OCI-LY7 (cell line): ENCODE results near the gene C16orf92. TPM values are rescaled to one million over a fixed set of nuclear protein-coding genes. Genes with fewer than 3 reads are reported as not detected.

Experiments
- BruUV-seq: library from RNA; stranded (reverse); fragments of 400-500 nt; replicated peaks from 2 replicates; lab custom pipeline; 2021; lab: Mats Ljungman, UMichigan
- CTCF ChIA-PET: fragments of 300-600 bp; sonication (Branson Sonifier 250); formaldehyde crosslinking; loops from one replicate; lab custom pipeline; 2022; ENCODE audit warnings: antibody characterized with exemption; ENCODE audit not compliant: unreplicated experiment; lab: Charles Lee
- POLR2A ChIA-PET: fragments of 300-600 bp; sonication (Branson Sonifier 250); formaldehyde crosslinking; loops from one replicate; lab custom pipeline; 2022; ENCODE audit warnings: antibody characterized with exemption; lab: Charles Lee
- DNase-seq: peaks from one replicate; pipeline ENCODE4 v3.0.0-alpha.2; 2015; ENCODE audit warnings: low spot score
- H2AFZ ChIP-seq: fragments of 200-600 bp; sonication (generic), shearing (Covaris generic); 2 replicates; pipeline ENCODE4 v1.6.1; 2014; ENCODE audit warnings: mild to moderate bottlenecking, antibody characterized with exemption, low read length, moderate library complexity
- H3K27ac ChIP-seq: fragments of 200-600 bp; sonication (generic); 2 replicates; pipeline ENCODE4 v1.5.1; 2014; ENCODE audit warnings: mixed run types, low read depth, mild to moderate bottlenecking, moderate library complexity, low read length, inconsistent platforms; ENCODE audit not compliant: poor library complexity, severe bottlenecking
- H3K36me3 ChIP-seq: fragments of 200-600 bp; sonication (generic); 2 replicates; pipeline ENCODE4 v1.6.1; 2014; ENCODE audit warnings: mild to moderate bottlenecking, antibody characterized with exemption, low read length, moderate library complexity, mixed read lengths; ENCODE audit not compliant: insufficient read depth
- H3K4me1 ChIP-seq: fragments of 200-600 bp; sonication (generic); 2 replicates; pipeline ENCODE4 v1.5.1; 2014; ENCODE audit warnings: mild to moderate bottlenecking, low read length; ENCODE audit not compliant: insufficient read depth, poor library complexity, severe bottlenecking
- H3K4me2 ChIP-seq: fragments of 200-600 bp; sonication (generic); 2 replicates; pipeline ENCODE4 v1.6.1; 2014; ENCODE audit warnings: mild to moderate bottlenecking, low read length
- H3K4me3 ChIP-seq: fragments of 200-600 bp; sonication (generic); 2 replicates; pipeline ENCODE4 v1.5.1; 2014; ENCODE audit warnings: mild to moderate bottlenecking, low read depth, low read length; ENCODE audit not compliant: poor library complexity, severe bottlenecking
- H3K79me2 ChIP-seq: fragments of 200-600 bp; sonication (generic); 2 replicates; pipeline ENCODE4 v1.6.1; 2016; ENCODE audit warnings: low read depth, mild to moderate bottlenecking, low read length, moderate library complexity, mixed read lengths; ENCODE audit not compliant: insufficient read depth
- H3K9me2 ChIP-seq: fragments of 200-600 bp; sonication (generic); 2 replicates; pipeline ENCODE4 v1.6.1; 2016; ENCODE audit warnings: mild to moderate bottlenecking, low read length, mixed read lengths; ENCODE audit not compliant: insufficient read depth
- H3K9me3 ChIP-seq: fragments of 200-600 bp; sonication (generic); 2 replicates; pipeline ENCODE4 v1.6.1; 2014; ENCODE audit warnings: mild to moderate bottlenecking, mixed run types, low read length, mixed read lengths
- H4K20me1 ChIP-seq: fragments of 200-600 bp; sonication (generic); 2 replicates; pipeline ENCODE4 v1.6.1; 2014; ENCODE audit warnings: mild to moderate bottlenecking, antibody characterized with exemption, low read length, moderate library complexity, mixed read lengths; ENCODE audit not compliant: insufficient read depth
- EZH2phosphoT487 ChIP-seq: fragments of 200-600 bp; sonication (generic); IDR thresholded peaks from 2 replicates; pipeline ENCODE4 v1.6.1; 2018; ENCODE audit warnings: low read depth, borderline replicate concordance, mild to moderate bottlenecking, mixed run types, antibody characterized with exemption, low read length, moderate library complexity, mixed read lengths
- intact Hi-C: fragments of 100-400 bp; cut with micrococcal nuclease; formaldehyde crosslinking; loops from one replicate; pipeline ENCODE4 v1.10.0; 2022; ENCODE audit not compliant: unreplicated experiment
- total RNA-seq, 2 experiments: library from RNA; depleted of rRNA in 1 of 2; stranded (reverse); fragments of >200 nt in 1 of 2; shearing (Covaris generic) in 1 of 2; gene quantifications; 2 replicates each; pipeline ENCODE4 v1.2.3, GENCODE V29; 2014 to 2022
- TF ChIP-seq, protein P1 (sequence below): fragments of 200-600 bp; sonication (generic); conservative IDR thresholded peaks from 2 replicates; pipeline ENCODE4 v1.5.1; 2014; ENCODE audit warnings: mild to moderate bottlenecking, antibody characterized with exemption, low read length, moderate library complexity, mixed read lengths

The C16orf92 gene
- total RNA-seq, 2 experiments from 2014 or later = not detected

DNA sequence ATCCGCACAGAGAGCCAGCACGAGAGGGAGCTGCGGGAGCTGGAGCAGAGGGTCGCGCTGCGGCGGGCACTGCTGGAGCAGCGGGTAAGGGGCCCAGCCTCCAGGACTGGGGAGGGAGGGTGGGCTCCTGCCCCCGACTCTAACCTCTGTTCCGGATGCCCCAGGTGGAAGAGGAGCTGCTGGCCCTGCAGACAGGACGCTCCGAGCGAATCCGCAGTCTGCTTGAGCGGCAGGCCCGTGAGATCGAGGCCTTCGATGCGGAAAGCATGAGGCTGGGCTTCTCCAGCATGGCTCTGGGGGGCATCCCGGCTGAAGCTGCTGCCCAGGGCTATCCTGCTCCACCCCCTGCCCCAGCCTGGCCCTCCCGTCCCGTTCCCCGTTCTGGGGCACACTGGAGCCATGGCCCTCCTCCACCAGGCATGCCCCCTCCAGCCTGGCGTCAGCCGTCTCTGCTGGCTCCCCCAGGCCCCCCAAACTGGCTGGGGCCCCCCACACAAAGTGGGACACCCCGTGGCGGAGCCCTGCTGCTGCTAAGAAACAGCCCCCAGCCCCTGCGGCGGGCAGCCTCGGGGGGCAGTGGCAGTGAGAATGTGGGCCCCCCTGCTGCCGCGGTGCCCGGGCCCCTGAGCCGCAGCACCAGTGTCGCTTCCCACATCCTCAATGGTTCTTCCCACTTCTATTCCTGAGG lies 32.0 kb upstream of the C16orf92 start:
- Histone ChIP-seq H3K79me2 (no peaks in the 10 kb centered on the region), H3K9me3 (no peaks in the 10 kb centered on the region), H4K20me1 (no peaks in the 10 kb centered on the region), H3K4me3 (no peak overlapping the region), H3K36me3 (peaks cover 80% of the 10 kb centered on the region), H3K4me1 (peaks cover 21% of the 10 kb centered on the region), H3K4me2 (no peak overlapping the region), H3K9me2 (no peaks in the 10 kb centered on the region), H2AFZ (no peak overlapping the region), H3K27ac (no peak overlapping the region)
- TF ChIP-seq, protein P1, sequence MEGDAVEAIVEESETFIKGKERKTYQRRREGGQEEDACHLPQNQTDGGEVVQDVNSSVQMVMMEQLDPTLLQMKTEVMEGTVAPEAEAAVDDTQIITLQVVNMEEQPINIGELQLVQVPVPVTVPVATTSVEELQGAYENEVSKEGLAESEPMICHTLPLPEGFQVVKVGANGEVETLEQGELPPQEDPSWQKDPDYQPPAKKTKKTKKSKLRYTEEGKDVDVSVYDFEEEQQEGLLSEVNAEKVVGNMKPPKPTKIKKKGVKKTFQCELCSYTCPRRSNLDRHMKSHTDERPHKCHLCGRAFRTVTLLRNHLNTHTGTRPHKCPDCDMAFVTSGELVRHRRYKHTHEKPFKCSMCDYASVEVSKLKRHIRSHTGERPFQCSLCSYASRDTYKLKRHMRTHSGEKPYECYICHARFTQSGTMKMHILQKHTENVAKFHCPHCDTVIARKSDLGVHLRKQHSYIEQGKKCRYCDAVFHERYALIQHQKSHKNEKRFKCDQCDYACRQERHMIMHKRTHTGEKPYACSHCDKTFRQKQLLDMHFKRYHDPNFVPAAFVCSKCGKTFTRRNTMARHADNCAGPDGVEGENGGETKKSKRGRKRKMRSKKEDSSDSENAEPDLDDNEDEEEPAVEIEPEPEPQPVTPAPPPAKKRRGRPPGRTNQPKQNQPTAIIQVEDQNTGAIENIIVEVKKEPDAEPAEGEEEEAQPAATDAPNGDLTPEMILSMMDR = no peak
- no peak for TF ChIP-seq EZH2phosphoT487
- ChIA-PET POLR2A (no interaction called here), CTCF (no interaction called here)
- no peak for DNase-seq
- intact Hi-C loops = loop anchor here (10.0 kb wide), 1 partner anchor 384 kb away; the partner anchor contains the start of genes MYL11 and TBC1D10B
- no TSS peak for BruUV-seq

GRCh38 chr16:29991571-29991904 lies 31.5 kb upstream of the C16orf92 start:
- intact Hi-C loops = loop anchor here (10.0 kb wide), 1 partner anchor 383 kb away; the partner anchor contains the start of genes MYL11 and TBC1D10B
- DNase-seq = no peak
- Histone ChIP-seq H3K4me3 (no peak overlapping the region), H3K9me2 (no peaks in the 10 kb centered on the region), H3K79me2 (peaks cover 3% of the 10 kb centered on the region; the same call in 1 of the 2 replicates), H2AFZ (no peak overlapping the region), H3K36me3 (peaks cover 74% of the 10 kb centered on the region), H3K4me1 (peaks cover 21% of the 10 kb centered on the region), H4K20me1 (no peaks in the 10 kb centered on the region), H3K4me2 (no peak overlapping the region), H3K27ac (no peak overlapping the region), H3K9me3 (no peaks in the 10 kb centered on the region)
- CTCF ChIA-PET = no interaction called here
- no TSS peak for BruUV-seq
- POLR2A ChIA-PET = no interaction called here
- TF ChIP-seq, protein P1 = no peak
- no peak for TF ChIP-seq EZH2phosphoT487
